GM12872 (cell line): ENCODE results near the gene TNNT3.

Experiments used
- TF ChIP-seq, protein P1 (sequence below): IDR thresholded peaks from 3 replicates; pipeline ENCODE4 v1.5.1; 2011; ENCODE audit warnings: low read depth, mild to moderate bottlenecking, low read length, moderate library complexity; ENCODE audit not compliant: insufficient read depth

TNNT3 gene

DNA sequence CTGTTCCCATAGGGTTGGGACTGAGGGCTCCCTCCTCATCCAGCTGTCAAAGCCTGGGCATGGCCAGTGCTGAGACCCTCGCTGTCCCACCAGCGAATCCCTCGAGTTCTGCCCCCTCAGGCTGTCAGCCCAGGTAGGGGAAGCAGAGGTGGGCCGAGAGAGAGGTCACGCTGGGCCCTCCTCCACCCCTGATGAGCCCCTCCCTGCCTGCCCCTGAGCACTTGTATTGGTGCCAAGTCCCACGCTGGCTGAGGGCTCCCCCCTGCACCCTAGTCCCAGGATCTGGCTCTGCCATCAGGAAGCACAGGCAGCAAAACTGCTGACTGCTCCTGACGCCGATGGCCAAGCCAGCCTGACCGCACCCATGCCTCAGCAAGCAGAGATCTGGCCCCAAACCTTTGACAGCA, 31.2 kb upstream of the TNNT3 start:
- TF ChIP-seq, protein P1, sequence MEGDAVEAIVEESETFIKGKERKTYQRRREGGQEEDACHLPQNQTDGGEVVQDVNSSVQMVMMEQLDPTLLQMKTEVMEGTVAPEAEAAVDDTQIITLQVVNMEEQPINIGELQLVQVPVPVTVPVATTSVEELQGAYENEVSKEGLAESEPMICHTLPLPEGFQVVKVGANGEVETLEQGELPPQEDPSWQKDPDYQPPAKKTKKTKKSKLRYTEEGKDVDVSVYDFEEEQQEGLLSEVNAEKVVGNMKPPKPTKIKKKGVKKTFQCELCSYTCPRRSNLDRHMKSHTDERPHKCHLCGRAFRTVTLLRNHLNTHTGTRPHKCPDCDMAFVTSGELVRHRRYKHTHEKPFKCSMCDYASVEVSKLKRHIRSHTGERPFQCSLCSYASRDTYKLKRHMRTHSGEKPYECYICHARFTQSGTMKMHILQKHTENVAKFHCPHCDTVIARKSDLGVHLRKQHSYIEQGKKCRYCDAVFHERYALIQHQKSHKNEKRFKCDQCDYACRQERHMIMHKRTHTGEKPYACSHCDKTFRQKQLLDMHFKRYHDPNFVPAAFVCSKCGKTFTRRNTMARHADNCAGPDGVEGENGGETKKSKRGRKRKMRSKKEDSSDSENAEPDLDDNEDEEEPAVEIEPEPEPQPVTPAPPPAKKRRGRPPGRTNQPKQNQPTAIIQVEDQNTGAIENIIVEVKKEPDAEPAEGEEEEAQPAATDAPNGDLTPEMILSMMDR: no peak

DNA sequence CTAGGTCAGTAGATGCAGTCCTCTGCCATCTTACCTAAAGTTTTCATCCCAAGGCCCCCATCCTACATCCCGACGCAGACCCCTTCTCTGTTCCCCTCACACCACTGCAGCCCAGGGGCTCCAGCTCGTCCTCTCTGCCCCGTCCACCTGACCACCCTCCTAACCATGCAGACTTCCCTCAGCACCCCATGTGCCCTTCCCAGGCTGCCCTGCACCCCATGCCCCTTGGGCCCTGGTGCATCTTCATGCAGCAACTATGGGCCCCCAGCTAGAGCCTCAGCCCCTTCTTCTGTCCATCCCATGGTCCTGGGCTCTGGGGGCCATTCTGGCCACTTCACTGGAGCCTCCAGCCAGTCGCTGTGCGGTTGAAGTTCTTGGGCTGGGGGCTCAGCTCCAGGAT, 30.7 kb upstream of the TNNT3 start:
- TF ChIP-seq, protein P1: no peak

DNA sequence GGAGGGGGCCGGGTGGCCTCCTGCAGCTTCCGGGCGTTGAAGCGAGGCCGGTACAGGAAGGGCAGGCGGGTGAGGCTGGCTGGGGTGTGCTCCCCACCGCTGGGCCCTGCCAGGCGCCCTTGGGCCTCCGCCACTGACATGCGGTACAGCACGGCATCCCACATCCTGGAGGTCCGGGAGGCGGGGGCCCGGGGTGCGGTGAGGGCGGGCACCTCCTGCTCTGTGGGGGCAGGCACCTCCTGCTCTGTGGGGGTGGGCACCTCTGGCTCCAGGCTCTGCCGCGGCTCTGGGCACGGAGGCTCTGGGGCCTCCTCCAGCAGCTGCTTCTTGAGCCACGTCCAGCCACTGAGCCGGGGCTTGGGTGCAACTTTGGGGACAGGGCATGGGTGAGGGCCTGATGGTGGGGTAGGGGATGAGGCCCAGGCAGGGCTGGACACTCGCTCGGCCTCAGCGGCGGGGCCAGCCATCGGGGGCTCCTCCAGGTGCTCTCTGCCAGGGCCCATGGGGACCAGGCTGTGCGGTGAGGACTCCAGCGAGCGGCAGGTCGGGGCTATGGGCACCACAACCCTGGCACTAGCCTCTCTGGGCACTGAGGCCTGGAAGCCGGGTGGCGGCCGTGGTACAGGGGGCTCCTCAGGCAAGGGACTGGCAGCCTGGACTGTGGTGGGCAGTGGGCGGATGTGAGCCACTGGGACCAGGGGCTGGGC, 30.1 kb upstream of the TNNT3 start:
- TF ChIP-seq, protein P1: no peak

DNA sequence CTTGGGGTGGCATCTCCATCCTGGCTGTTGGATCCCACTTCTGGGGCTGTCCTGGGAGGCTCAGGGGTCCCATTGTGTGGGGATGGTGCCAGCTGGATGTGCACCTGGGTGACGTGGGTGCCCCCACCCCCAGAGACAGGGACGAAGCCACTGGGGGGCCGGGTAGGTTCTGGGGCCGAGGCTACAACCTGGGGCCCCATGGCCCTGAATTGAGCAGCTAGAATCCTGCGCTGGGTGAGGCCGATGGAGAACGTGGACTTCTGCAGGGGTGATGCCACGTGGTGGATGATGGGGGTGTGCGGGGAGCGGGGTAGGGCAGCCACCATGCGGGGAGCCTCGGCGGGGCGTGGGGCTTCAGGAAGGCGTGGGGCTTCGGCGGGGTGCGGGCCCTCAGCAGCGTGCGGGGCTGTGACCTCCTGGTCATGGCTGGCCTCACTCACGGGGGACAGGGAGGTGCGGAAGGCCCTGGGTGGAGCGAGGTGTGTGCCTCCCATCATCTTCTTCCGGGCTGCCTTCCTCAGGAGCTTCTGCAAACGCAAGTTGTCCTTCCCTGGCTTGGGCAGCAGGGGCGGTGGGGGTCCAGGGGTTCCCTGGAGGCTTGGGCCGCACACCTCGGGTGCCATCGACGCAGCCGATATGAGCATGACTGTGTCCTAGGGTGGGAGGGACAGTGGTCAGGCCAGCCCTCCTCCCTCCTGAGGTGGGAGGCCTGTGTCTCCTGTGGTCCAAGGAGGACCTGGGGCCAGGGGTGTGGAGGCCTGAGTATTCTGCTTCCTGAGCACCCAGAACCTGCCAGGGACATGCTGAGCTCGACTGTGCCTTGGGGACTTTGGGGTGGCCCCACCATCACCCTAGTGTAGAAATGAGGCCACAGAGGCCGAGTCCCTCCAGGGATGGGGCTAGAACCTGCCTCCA, 29.3 kb upstream of the TNNT3 start:
- TF ChIP-seq, protein P1: no peak

DNA sequence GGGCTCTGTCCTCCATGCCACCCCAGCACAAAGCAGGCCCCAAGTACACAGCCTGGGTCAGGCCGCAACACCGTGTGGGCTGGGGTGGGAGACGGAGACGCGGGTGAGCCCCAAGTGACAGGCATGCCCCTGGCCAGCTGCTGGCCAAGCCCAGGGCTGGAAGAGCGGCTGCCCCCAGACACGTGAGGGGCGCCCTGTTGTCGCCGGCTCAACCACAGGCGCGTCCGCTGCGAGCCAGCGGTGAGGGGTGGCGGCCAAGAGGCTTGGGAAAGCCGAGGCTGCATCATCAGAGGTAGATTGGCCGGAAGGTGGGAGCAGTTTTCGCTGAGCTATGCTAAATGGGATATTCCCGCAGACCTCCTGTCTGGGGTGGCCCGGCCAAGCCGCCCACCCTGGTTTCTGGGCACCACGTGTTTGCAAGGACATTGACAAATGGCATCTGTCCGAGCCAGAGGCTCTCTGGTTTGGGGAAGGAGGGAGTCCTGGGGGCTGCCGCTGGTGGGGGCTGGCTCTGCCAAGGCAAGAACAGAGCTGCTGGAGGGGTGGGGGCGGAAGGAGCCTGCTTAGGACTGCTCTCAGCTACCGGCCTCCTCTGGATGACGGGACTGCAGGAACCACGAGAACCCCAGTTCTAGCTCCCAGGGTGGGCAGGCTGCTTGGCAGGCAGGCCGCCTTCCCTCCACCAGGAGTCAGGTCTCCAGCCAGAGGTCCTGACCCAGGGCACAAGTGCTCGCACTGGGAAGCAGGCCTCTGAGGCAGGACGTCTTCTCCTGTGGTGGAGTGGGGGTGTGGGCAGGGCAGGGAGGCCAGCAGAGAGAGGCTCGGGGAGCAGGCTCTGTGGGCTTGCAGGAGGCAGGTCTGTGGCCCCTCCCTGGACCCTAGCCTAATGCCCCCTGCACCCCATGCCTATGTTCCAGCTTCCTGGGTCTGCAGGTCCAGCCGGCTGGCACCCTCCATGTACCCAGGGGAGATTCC, 28.4 kb upstream of the TNNT3 start:
- TF ChIP-seq, protein P1: no peak

DNA sequence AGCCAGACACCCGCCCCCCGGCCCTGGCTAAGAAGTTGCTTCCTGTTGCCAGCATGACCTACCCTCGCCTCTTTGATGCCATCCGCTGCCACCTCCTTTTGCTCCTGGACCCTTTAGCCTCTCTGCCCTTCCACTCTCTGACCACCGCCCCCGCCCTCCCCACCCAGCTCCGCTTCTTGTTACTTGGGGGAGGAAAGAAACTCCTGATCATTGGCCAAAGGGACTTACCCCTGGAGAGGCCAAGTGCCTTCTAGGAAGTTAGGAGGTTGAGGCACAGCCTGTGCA, 27.7 kb upstream of the TNNT3 start, which contains the start of gene PRR33:
TSS of gene PRR33 (minus strand) at position 65 of the 285 bp plus-strand sequence. CDS start 1,311 bp downstream, outside the sequence.
- TF ChIP-seq, protein P1: no peak
